GM21367 (cell line): ENCODE data around the gene IZUMO4.

Experiments
- ATAC-seq: cut with Tn5 transposase; IDR thresholded peaks from one replicate; pipeline ENCODE4 v1.9.1; 2021; ENCODE audit not compliant: unreplicated experiment

Gene IZUMO4

GRCh38 chr19:2058570-2059421 lies 37.9 kb upstream of the IZUMO4 start:
- no peak for ATAC-seq

DNA sequence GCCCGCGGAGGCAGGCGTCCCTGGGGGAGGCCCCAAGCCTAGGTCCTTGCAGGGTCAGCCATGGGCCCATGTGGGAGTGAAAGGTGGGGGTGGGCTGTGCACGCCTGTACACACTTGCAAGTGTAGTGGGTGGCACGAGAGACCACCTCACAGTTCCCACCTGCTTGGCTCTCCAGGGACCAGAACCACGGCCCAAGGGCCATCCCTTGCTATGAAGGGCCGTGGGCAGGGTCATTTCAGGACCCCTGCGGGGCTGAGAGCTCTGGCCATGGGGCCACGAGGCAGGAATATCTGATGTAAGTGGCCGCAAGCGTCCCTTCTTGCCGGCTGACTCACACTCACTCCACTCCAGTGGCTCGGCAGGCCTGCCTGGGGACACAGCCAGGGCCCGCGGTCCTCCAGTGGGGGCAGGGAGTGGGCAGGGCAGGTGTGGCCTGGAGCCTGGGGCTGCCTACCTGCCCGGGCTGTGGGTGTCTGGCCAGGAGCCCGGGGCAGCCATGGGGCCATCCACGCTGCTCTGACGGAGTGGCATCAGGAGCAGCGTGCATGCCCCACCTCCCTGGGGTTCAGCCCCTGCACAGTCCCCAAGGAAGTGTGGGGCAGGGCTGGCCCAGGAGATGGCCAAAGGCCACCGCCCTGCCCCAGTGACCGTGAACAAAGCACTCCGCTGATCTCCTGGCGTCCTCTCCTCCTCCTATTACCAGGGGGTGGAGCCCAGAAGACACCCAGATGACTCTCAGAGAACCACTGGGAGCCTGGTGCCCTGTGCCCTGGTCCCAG lies 37.1 kb upstream of the IZUMO4 start:
- no peak for ATAC-seq

- peak; percentile 20 for ATAC-seq
Observed at GRCh38 chr19:2060884-2061494, 35.7 kb upstream of the IZUMO4 start.

GRCh38 chr19:2061495-2062388 lies 35.0 kb upstream of the IZUMO4 start:
- ATAC-seq, result peak; percentile 59

- ATAC-seq, result no peak
Observed at GRCh38 chr19:2062389-2062729, 34.4 kb upstream of the IZUMO4 start.

GRCh38 chr19:2062770-2063169 lies 33.9 kb upstream of the IZUMO4 start:
- ATAC-seq, result no peak

DNA sequence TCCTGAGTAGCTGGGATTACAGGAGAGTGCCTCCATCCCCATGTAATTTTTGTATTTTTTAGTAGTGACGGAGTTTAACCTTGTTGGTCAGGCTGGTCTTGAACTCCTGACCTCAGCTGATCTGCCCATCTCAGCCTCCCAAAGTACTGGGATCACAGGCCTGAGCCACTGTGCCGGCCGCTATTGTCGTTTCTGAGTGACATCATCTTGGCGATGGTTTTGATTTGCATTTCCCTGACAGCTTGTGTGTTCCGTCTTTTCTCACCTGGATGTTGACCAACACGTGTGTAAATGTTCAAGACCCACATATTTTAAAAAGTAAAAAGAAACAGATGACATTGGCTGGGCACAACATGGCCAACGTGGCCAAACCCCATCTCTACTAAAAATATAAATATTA lies 32.9 kb upstream of the IZUMO4 start:
- ATAC-seq, result no peak

- ATAC-seq, result no peak
Observed at GRCh38 chr19:2064395-2064787, 32.3 kb upstream of the IZUMO4 start.

- ATAC-seq, result no peak
Observed at GRCh38 chr19:2064788-2065524, 31.8 kb upstream of the IZUMO4 start.

DNA sequence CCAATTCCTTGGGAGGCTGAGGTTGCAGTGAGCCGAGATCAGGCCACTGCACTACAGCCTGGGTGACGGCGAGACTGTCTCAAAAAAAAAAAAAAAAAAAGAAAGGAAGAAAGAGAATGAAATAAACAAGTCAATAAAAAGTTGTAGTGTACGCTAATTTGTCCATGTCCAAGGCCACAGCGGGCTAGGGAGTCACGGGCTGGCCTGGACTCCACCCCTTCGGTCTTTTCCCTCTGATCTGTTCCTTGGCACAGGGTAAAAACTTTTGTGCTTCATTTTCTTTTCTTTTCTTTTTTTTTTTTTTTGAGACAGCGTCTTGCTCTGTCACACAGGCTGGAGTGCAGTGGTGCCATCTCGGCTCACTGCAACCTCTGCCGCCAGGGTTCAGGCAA lies 26.3 kb upstream of the IZUMO4 start:
- ATAC-seq, result no peak

- no peak for ATAC-seq
Observed at GRCh38 chr19:2070986-2071673, 25.6 kb upstream of the IZUMO4 start.

DNA sequence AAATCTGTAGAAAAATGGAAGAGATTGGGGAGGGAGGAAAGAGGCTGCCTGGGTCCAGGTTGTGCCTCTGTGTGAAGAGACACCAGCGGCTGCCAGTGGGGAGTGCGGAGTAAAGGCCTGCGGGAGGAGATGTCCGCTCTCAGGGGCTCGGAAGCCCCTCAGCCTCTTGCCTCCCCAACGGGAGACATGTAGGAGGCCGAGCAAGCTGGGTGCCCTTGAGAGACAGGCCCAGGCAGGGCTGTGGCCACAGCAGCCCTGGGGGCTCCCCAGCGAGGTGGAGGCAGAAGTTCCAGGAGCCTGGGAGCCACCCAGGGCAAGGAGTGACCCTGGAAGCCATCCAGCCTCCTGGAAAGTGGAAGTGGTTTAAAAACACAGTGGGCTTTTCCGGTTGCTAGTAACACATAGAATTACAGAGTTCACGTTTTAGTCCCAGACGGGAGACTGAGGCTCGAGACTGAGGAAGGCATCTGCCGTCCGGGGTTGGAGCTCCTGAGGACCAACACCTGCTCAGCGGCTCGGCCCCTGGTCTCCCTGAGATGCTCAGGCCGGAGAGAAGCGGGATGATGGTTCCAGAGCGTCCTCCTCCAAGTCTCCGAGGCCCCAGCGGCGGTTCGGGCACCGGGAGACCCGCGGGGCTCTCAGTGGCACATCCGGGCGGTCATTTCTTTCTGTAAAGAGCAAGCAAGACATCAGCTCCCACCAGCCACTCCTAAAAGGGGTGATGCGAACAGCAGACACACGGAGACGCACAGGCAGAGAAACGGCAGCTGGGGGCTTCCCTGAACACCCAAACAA lies 23.8 kb upstream of the IZUMO4 start:
- no peak for ATAC-seq

DNA sequence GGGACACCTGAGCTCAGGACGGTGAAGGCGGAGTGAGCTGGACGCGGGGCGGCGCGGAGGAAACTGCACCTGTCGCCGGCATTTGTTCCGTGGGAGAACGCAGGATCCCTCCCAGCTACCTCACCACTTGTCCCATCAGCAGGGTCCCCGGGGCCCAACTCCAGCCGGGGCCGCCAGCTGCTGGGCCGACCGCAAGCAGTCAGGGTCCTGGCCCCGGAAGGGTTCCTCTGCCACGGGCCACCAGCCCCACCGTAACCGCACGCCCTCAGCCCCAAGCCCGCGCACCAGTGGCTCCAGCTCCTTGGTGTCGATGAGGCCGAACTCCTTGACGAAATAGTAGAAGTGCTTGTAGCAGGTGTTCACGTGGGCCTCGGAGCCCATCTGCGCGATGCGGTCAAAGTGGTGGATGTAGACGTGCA lies 20.2 kb upstream of the IZUMO4 start:
- ATAC-seq, result no peak

GRCh38 chr19:2077398-2077797 lies 19.3 kb upstream of the IZUMO4 start:
- no peak for ATAC-seq

DNA sequence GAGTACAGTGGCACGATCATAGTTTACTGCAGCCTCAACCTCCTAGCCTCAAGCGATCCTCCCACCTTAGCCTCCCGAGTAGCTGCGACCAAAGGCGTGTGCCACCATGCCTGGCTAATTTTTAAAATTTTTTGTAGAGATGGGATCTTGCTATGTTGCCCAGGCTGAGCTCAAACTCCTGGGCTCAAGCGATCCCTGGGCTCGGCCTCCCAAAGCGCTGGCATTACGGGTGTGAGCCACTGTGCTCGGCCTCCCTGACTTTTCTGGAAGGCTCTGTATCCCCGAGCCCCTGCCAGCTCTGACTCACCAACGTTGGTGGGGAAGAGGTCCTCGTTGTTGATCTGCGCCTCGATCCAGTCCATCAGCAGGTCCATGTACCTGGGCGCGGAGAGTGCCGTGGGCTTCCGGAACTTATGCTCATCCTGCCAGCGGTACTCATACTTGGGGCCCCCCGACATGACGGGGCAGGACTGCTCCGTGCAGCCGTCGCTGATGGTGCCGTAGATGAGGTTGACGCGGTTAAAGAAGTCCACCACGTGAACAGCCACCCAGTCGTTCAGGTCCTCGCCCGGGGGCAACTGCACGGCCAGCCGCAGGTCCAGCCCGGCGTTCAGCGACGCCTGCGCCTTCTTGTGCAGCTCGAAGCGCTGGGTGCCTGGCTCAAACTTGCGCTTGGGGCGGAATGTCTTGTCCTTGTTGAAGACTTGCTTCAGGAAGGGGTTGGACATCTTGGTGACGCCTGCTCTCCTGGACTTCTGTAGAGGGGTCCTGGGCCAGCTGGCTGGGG lies 18.7 kb upstream of the IZUMO4 start:
- no peak for ATAC-seq

- no peak for ATAC-seq
Observed at GRCh38 chr19:2079076-2079864, 17.4 kb upstream of the IZUMO4 start.

DNA sequence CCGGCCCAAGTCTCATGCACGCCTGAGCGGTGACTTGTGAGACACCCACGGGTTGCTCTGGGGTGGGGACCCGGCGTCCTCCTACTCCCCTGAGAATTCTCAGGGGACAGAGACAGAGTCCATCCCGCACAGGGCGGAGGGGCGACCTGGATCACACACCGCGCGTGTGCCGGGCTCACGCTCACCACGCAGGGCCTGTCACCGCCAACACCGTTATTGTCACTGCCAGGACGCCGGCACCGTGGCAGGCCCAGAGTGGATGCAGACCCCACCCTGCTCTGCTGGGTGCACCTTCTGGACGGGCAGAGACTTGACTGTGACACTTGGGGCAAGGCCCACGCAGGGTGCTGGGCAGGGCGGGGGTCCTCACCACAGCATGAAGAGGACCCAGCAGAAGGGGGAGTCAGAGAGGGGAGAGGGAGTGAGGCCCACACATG lies 16.8 kb upstream of the IZUMO4 start:
- no peak for ATAC-seq
